ENCODE data around the gene JARID2. TPM values are rescaled to one million over a fixed set of nuclear protein-coding genes. Genes with fewer than 3 reads are reported as not detected.

The JARID2 gene
- total RNA-seq, 1 experiment from 2014 or later = 11.7 TPM

GRCh38 chr6:15393605-15394004 lies 147.7 kb downstream of the JARID2 start:
- no peak for DNase-seq (ENCODE audit: low read depth)

GRCh38 chr6:15395087-15395486 lies 149.2 kb downstream of the JARID2 start:
- DNase-seq (ENCODE audit: low read depth) = no peak

- DNase-seq (ENCODE audit: low read depth) = no peak
Observed at GRCh38 chr6:15396808-15397207, 150.9 kb downstream of the JARID2 start.

- DNase-seq (ENCODE audit: low read depth) = no peak
Observed at GRCh38 chr6:15398633-15399275, 152.9 kb downstream of the JARID2 start.

- DNase-seq (ENCODE audit: low read depth) = no peak
Observed at GRCh38 chr6:15399641-15400470, 154.0 kb downstream of the JARID2 start.

GRCh38 chr6:15400572-15401004 lies 154.7 kb downstream of the JARID2 start:
- no peak for DNase-seq (ENCODE audit: low read depth)

GRCh38 chr6:15401120-15401519 lies 155.3 kb downstream of the JARID2 start:
- DNase-seq (ENCODE audit: low read depth) = no peak

- no peak for DNase-seq (ENCODE audit: low read depth)
Observed at GRCh38 chr6:15401769-15402250, 155.9 kb downstream of the JARID2 start.

GRCh38 chr6:15402406-15403045 lies 156.7 kb downstream of the JARID2 start:
- no peak for DNase-seq (ENCODE audit: low read depth)

GRCh38 chr6:15403094-15403755 lies 157.4 kb downstream of the JARID2 start:
- no peak for DNase-seq (ENCODE audit: low read depth)

- no peak for DNase-seq (ENCODE audit: low read depth)
Observed at GRCh38 chr6:15404685-15404980, 158.8 kb downstream of the JARID2 start.

- no peak for DNase-seq (ENCODE audit: low read depth)
Observed at GRCh38 chr6:15405129-15406068, 159.5 kb downstream of the JARID2 start.

GRCh38 chr6:15406452-15406851 lies 160.6 kb downstream of the JARID2 start:
- no peak for DNase-seq (ENCODE audit: low read depth)

- no peak for DNase-seq (ENCODE audit: low read depth)
Observed at GRCh38 chr6:15408008-15408407, 162.1 kb downstream of the JARID2 start.

- DNase-seq (ENCODE audit: low read depth) = no peak
Observed at GRCh38 chr6:15408758-15409157, 162.9 kb downstream of the JARID2 start.

- no peak for DNase-seq (ENCODE audit: low read depth)
Observed at GRCh38 chr6:15409301-15410125, 163.6 kb downstream of the JARID2 start.

GRCh38 chr6:15410126-15410391 lies 164.2 kb downstream of the JARID2 start:
- no peak for DNase-seq (ENCODE audit: low read depth)

GRCh38 chr6:15410752-15411151 lies 164.9 kb downstream of the JARID2 start:
- no peak for DNase-seq (ENCODE audit: low read depth)

- DNase-seq (ENCODE audit: low read depth) = no peak
Observed at GRCh38 chr6:15411766-15412165, 165.9 kb downstream of the JARID2 start.

GRCh38 chr6:15412767-15413166 lies 166.9 kb downstream of the JARID2 start:
- no peak for DNase-seq (ENCODE audit: low read depth)
